Heart right ventricle (tissue), 16 donors: ENCODE measurements around the gene B4GALT7. TPM values are rescaled to one million over a fixed set of nuclear protein-coding genes. Genes with fewer than 3 reads are reported as not detected.

Experiments used
- ATAC-seq, 8 donors: fragments of 200-7000 bp; cut with Tn5 transposase; one replicate each; pipeline ENCODE4 v1.9.1; 2020; ENCODE audit warnings: mild to moderate bottlenecking in 8 of 8, moderate library complexity in 8 of 8, moderate number of reproducible peaks in 1 of 8
- DNase-seq, 2 donors: peaks; one replicate each; pipeline ENCODE4 v3.0.0-alpha.2; 2020
- H3K27ac ChIP-seq, 10 donors: fragments of 200-600 bp; sonication (generic) in 2 of 10; one replicate each; pipeline versions ENCODE4 v1.5.0 to v1.8.0; 2020 to 2022; ENCODE audit warnings: mild to moderate bottlenecking in 3 of 10
- H3K27me3 ChIP-seq, 7 donors: fragments of 200-600 bp; one replicate each; pipeline ENCODE4 v1.8.0; 2021 to 2022; ENCODE audit warnings: mild to moderate bottlenecking in 2 of 7
- H3K36me3 ChIP-seq, 9 donors: fragments of 200-600 bp; sonication (generic) in 1 of 9; one replicate each; pipeline versions ENCODE4 v1.5.0 to v1.8.0; 2020 to 2022; ENCODE audit warnings: mild to moderate bottlenecking in 2 of 9
- H3K4me1 ChIP-seq, 9 donors: fragments of 200-600 bp; sonication (generic) in 1 of 9; one replicate each; pipeline versions ENCODE4 v1.5.0 to v1.8.0; 2020 to 2022; ENCODE audit warnings: mild to moderate bottlenecking in 4 of 9
- H3K4me3 ChIP-seq, 10 donors: fragments of 200-600 bp; sonication (generic) in 2 of 10; one replicate each; pipeline versions ENCODE4 v1.5.0 to v1.8.0; 2020 to 2022; ENCODE audit warnings: mild to moderate bottlenecking in 7 of 10, moderate library complexity in 2 of 10
- H3K9me3 ChIP-seq, 11 donors: fragments of 200-600 bp in 10 of 11; sonication (generic) in 2 of 11; one replicate each; pipeline versions ENCODE4 v1.5.0 to v1.8.0; 2013 to 2022; ENCODE audit warnings: mild to moderate bottlenecking in 2 of 11, control low read depth in 1 of 11, moderate library complexity in 1 of 11
- WGBS, 2 donors: extraction: QIAGEN DNeasy Blood & Tissue Kit; methylation state at CpG; one replicate each; pipeline ENCODE4 v1.1.7; 2013; ENCODE audit warnings: inconsistent platforms in 1 of 2; 5-methylcytosine and 5-hydroxymethylcytosine counted together
- intact Hi-C, 10 donors: fragments of 100-400 bp; cut with DNase I; formaldehyde crosslinking; loops; one replicate each; pipeline versions ENCODE4 v1.11.1 to v1.14.2; 2022
- polyA plus RNA-seq, 2 donors: library from polyadenylated mRNA; stranded (reverse); fragments of 200-250 nt; gene quantifications; one replicate each; pipeline ENCODE4 v1.2.3, GENCODE V29; 2013
- total RNA-seq, 10 donors: library from RNA; stranded (reverse); fragmentation: NEBNext Ultra II Directional in 3 of 10; extraction: Animal tissue kit (Norgen Biotek cat#: 25700) in 3 of 10; gene quantifications; one replicate each; pipeline versions ENCODE4 v1.2.1 to v1.2.4, GENCODE V29; 2021 to 2023
- TF ChIP-seq, protein P1 (sequence below), 9 donors: fragments of 200-600 bp; sonication (generic) in 2 of 9; IDR thresholded peaks; one replicate each; pipeline versions ENCODE4 v1.5.0 to v1.8.0; 2021 to 2022; ENCODE audit warnings: antibody characterized with exemption in 9 of 9, mild to moderate bottlenecking in 5 of 9, moderate library complexity in 1 of 9
- donor health status: Arrhythmogenic right ventricular cardiomyopathy.
- donor health status: ischemic (EF 13 %, LVEDD 7.1; RV severe dilation, severe dysfunction).
- donor health status: healthy with polysubstance abuse.
- donor health status: DM: no; HTN: yes; CAD: no.
- donor health status: DM: no; HTN: no; CAD: no.
- donor health status: ischemic (EF 25% LVEDD 6.9; RV normal size, moderate dysfunction).
- donor health status: ischemic (EF 25% LVEDD 5.7; RV mildly dilated, moderate dysfunction).
- donor health status: healthy.
- donor health status: DM: yes; HTN: yes; CAD: no.
- donor health status: Ischemic cardiomyopathy.
- donor health status: ischemic (EF 35%, LVEDD 5.7; RV mildly dilated, moderate dysfunction).
- donor health status: nonischemic (EF 11% LVEDD 7.7; RV severe dilation, severe dysfunction).
- donor health status: DM: yes; HTN: yes; CAD: no.
- donor health status: PGD.
- donor health status: ischemic (EF 29% LVEDD 5.4; RV normal size, mild dysfunction).
- donor health status: nonischemic (EF 23%, LVEDD 6.1; RV moderate dilation, normal function).

The B4GALT7 gene
- total and polyA plus RNA-seq, 12 donors, result 9.8 to 29.7 (median 15.6) TPM

DNA sequence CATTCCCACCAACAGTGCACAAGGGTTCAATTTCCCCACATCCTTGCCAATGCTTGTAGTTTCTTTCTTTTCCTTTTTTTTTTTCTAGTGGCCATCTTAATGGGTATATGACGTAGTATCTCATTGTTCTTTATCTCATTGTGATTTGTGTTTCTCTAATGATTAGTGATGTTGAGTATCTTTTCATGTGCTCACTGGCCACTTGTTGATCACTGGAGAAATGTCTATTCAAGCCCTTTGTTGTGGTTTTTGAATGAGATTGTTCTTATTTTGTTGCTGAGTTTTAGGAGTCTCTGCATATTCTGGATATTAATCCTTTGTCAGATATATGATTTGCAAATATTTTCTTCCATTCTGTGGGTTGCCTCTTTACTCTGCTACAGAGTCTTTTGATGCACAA lies 9.5 kb upstream of the B4GALT7 start:
- intact Hi-C loops, result loop anchor here in 5 of 10 donors (5.0 to 10.0 kb wide), 4 partner anchors 38 to 73 kb away; partner anchors contain the start of genes FAM193B (in 2 of the 5) and DDX41 (in 1 of the 5)
- ATAC-seq (no peak), DNase-seq (no peak)
- Histone ChIP-seq H3K4me1 (peaks cover 0 to 28% (median 17%) of the 10 kb centered on the region in 9 donors), H3K27ac (no peak overlapping the region), H3K9me3 (no peaks in the 10 kb centered on the region), H3K27me3 (peaks cover 0 to 30% (median 19%) of the 10 kb centered on the region in 7 donors), H3K4me3 (no peak overlapping the region), H3K36me3 (peaks cover 0 to 27% (median 20%) of the 10 kb centered on the region in 9 donors)
- TF ChIP-seq, protein P1, sequence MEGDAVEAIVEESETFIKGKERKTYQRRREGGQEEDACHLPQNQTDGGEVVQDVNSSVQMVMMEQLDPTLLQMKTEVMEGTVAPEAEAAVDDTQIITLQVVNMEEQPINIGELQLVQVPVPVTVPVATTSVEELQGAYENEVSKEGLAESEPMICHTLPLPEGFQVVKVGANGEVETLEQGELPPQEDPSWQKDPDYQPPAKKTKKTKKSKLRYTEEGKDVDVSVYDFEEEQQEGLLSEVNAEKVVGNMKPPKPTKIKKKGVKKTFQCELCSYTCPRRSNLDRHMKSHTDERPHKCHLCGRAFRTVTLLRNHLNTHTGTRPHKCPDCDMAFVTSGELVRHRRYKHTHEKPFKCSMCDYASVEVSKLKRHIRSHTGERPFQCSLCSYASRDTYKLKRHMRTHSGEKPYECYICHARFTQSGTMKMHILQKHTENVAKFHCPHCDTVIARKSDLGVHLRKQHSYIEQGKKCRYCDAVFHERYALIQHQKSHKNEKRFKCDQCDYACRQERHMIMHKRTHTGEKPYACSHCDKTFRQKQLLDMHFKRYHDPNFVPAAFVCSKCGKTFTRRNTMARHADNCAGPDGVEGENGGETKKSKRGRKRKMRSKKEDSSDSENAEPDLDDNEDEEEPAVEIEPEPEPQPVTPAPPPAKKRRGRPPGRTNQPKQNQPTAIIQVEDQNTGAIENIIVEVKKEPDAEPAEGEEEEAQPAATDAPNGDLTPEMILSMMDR (IDR thresholded peaks at IDR 0.05), result no peak
- WGBS, 2 donors, result 64 to 69% methylated on average over 1 of the region's 1 CpG

- peaks cover 0 to 39% (median 27%) of the 10 kb centered on the region in 9 donors for H3K36me3 ChIP-seq
- no peaks in the 10 kb centered on the region for H3K9me3 ChIP-seq
- H3K27me3 ChIP-seq, result peaks cover 0 to 27% (median 15%) of the 10 kb centered on the region in 7 donors
- DNase-seq (no peak), ATAC-seq (no peak)
- peak overlapping the region in 9 of 10 donors; percentile 81 to 99 (median 96) for H3K4me3 ChIP-seq
- H3K27ac ChIP-seq, result peak overlapping the region in 5 of 10 donors; percentile 80 to 94 (median 83)
- intact Hi-C loops, result loop anchor here in 5 of 10 donors (5.0 to 10.0 kb wide), 4 partner anchors 39 to 74 kb away; partner anchors contain the start of genes FAM193B (in 2 of the 5) and DDX41 (in 1 of the 5)
- WGBS, 2 donors, result 10 to 13% methylated on average over 8 of the region's 8 CpGs
- H3K4me1 ChIP-seq, result peaks cover 0 to 26% (median 17%) of the 10 kb centered on the region in 9 donors
- TF ChIP-seq, protein P1 (IDR thresholded peaks at IDR 0.05), result no peak
Measured at GRCh38 chr5:177591690-177592009, 8.3 kb upstream of the B4GALT7 start.

DNA sequence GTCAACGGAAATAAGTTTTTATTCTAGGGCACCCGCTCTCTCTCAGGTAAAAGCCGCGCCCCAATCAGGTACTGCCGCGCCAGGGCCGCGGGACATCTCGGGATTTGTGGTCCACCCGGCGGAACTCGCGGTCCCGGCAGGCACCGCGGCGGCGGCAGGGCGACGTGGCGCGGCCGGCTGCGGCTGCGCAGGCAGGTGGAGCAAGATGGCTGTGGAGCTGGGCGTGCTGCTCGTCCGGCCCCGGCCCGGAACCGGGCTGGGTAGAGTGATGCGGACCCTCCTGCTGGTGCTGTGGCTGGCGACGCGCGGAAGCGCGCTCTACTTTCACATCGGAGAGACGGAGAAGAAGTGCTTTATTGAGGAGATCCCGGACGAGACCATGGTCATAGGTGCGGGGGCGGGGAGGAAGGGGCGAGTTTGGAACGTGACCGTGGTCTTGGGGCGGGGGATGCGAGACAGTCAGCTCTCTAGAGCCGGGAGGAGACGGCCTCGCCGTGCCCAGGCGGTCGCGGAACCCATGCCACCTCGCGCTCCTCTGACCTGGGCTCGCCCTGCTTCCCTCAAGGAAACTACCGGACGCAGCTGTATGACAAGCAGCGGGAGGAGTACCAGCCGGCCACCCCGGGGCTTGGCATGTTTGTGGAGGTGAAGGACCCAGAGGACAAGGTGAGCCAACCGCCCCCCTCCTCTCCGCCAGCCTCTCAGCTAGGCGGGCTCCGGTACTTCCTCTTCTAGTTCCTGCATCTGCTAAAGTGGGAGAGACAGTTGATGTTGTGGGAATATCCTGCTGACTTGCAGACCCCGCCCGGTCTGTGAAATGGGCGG lies 7.7 kb upstream of the B4GALT7 start, which contains the start of gene TMED9:
Gene TMED9 (plus strand): TSS at position 194 of the 825 bp plus-strand sequence. CDS start 12 bp downstream, at position 206.
- DNase-seq (peak; percentile 76 to 86), ATAC-seq (peak; percentile 95 to 98 (median 98))
- 0 to 1% methylated on average over 66 to 71 of the region's 71 CpGs for WGBS, 2 donors
- Histone ChIP-seq H3K4me3 (peak within 1 kb of the TSS; percentile 69 to 99 (median 95)), H3K36me3 (peaks cover 0 to 44% (median 28%) of the 10 kb centered on the region in 9 donors), H3K4me1 (peaks cover 0 to 22% (median 17%) of the 10 kb centered on the region in 9 donors), H3K27me3 (peaks cover 0 to 27% (median 15%) of the 10 kb centered on the region in 7 donors), H3K27ac (peak within 1 kb of the TSS; percentile 31 to 94 (median 80)), H3K9me3 (no peaks in the 10 kb centered on the region)
- intact Hi-C loops, result loop anchor here in 5 of 10 donors (5.0 to 10.0 kb wide), 4 partner anchors 40 to 75 kb away; partner anchors contain the start of genes FAM193B (in 2 of the 5) and DDX41 (in 1 of the 5)
- TF ChIP-seq, protein P1 (IDR thresholded peaks at IDR 0.05), result peak in 7 of 9 donors; percentile 6 to 44 (median 22)

DNA sequence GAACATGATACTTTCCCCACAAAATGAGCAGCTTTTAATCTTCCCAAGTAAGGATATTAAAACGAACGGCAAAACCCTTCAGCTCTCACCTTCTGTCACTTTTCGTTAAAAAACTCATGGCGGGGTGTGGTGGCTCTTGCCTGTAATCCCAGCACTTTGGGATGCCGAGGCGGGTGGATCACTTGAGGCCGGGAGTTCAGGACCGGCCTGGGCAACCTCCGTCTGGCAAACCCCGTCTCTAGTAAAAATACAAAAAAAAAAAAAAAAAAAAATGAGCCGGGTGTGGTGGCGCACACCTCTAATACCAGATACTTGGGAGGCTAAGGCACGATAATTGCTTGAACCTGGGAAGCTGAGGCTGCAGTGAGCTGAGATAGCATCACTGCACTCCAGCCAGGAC lies 7.0 kb upstream of the B4GALT7 start:
- intact Hi-C loops, result loop anchor here in 5 of 10 donors (5.0 to 10.0 kb wide), 4 partner anchors 41 to 76 kb away; partner anchors contain the start of genes FAM193B (in 2 of the 5) and DDX41 (in 1 of the 5)
- Histone ChIP-seq H3K4me1 (peaks cover 0 to 22% (median 17%) of the 10 kb centered on the region in 9 donors), H3K36me3 (peaks cover 0 to 44% (median 28%) of the 10 kb centered on the region in 9 donors), H3K27ac (peak overlapping the region in 7 of 10 donors; percentile 77 to 94 (median 81)), H3K27me3 (peaks cover 0 to 27% (median 15%) of the 10 kb centered on the region in 7 donors), H3K4me3 (peak overlapping the region; percentile 69 to 99 (median 95)), H3K9me3 (no peaks in the 10 kb centered on the region)
- DNase-seq (no peak), ATAC-seq (no peak)
- TF ChIP-seq, protein P1 (IDR thresholded peaks at IDR 0.05), result no peak
- WGBS, 2 donors, result 79 to 81% methylated on average over 13 of the region's 13 CpGs
